Mammary epithelial cell (primary cell): ENCODE measurements around the gene EPHA4.

ENCODE experiments used
- CTCF ChIP-seq, 2 donors: IDR thresholded peaks in 1 of 2; conservative IDR thresholded peaks in 1 of 2; 2 replicates each; pipeline ENCODE4 v1.5.1; 2011 to 2012; ENCODE audit warnings: inconsistent platforms in 2 of 2, low read length in 2 of 2, mild to moderate bottlenecking in 2 of 2, control low read depth in 1 of 2, low read depth in 1 of 2; ENCODE audit not compliant: insufficient read depth in 1 of 2; ENCODE audit errors: extremely low read depth in 1 of 2
- EZH2 ChIP-seq: IDR thresholded peaks from 2 replicates; pipeline ENCODE4 v1.6.1; 2012; ENCODE audit warnings: low read length, inconsistent platforms, borderline replicate concordance

- TF ChIP-seq CTCF (conservative IDR thresholded peaks at IDR 0.05 in 1 of 2, IDR thresholded peaks at IDR 0.05 in 1 of 2; ENCODE audit: extremely low read depth in 1 of 2, insufficient read depth in 1 of 2, low read depth in 1 of 2, low read length in 2 of 2) (no peak), EZH2 (no peak)
These were observed 103.8 kb downstream of the EPHA4 start for GRCh38 chr2:221468317-221468716.
